Stimulated activated naive CD8-positive, alpha-beta T cell treated with anti-CD3 and anti-CD28 coated beads, Interleukin-15, Interleukin-2, amounts not matched to agents 100 ng/mL and 50 ng/mL, for 24 hours (primary cell): ENCODE measurements around the gene KERA.

ENCODE experiments used
- H3K27ac Mint-ChIP-seq: one replicate; pipeline ENCODE4 v1.8.0; 2021; ENCODE audit warnings: mild to moderate bottlenecking, mixed read lengths
- H3K27me3 Mint-ChIP-seq: one replicate; pipeline ENCODE4 v1.8.0; 2021; ENCODE audit warnings: mixed read lengths
- H3K36me3 Mint-ChIP-seq: one replicate; pipeline ENCODE4 v1.8.0; 2021; ENCODE audit warnings: low read depth, mixed read lengths
- H3K4me1 Mint-ChIP-seq: one replicate; pipeline ENCODE4 v1.8.0; 2021; ENCODE audit warnings: low read depth, mixed read lengths
- H3K4me3 Mint-ChIP-seq: one replicate; pipeline ENCODE4 v1.8.0; 2021; ENCODE audit warnings: mild to moderate bottlenecking, mixed read lengths
- H3K9me3 Mint-ChIP-seq: one replicate; pipeline ENCODE4 v1.8.0; 2021; ENCODE audit warnings: mixed read lengths

The KERA gene

GRCh38 chr12:91056488-91056887 lies 1.3 kb downstream of the KERA start:
- H3K27ac Mint-ChIP-seq, result no peak overlapping the region
- H3K9me3 Mint-ChIP-seq, result no peaks in the 10 kb centered on the region
- no peaks in the 10 kb centered on the region for H3K4me1 Mint-ChIP-seq
- no peaks in the 10 kb centered on the region for H3K36me3 Mint-ChIP-seq
- H3K27me3 Mint-ChIP-seq, result no peaks in the 10 kb centered on the region
- no peak overlapping the region for H3K4me3 Mint-ChIP-seq

- H3K27ac Mint-ChIP-seq, result no peak overlapping the region
- no peak overlapping the region for H3K4me3 Mint-ChIP-seq
- H3K36me3 Mint-ChIP-seq, result no peaks in the 10 kb centered on the region
- H3K4me1 Mint-ChIP-seq, result no peaks in the 10 kb centered on the region
- no peaks in the 10 kb centered on the region for H3K9me3 Mint-ChIP-seq
- no peaks in the 10 kb centered on the region for H3K27me3 Mint-ChIP-seq
Observed at GRCh38 chr12:91055976-91056375, 1.8 kb downstream of the KERA start.

- Mint-ChIP-seq H3K27me3 (no peaks in the 10 kb centered on the region), H3K4me1 (no peaks in the 10 kb centered on the region), H3K36me3 (no peaks in the 10 kb centered on the region), H3K4me3 (no peak overlapping the region), H3K9me3 (no peaks in the 10 kb centered on the region), H3K27ac (no peak overlapping the region)
Observed at GRCh38 chr12:91053951-91054715, 3.7 kb downstream of the KERA start.

GRCh38 chr12:91052026-91052425 lies 5.8 kb downstream of the KERA start:
- Mint-ChIP-seq H3K4me1 (no peaks in the 10 kb centered on the region), H3K36me3 (no peaks in the 10 kb centered on the region), H3K27me3 (no peaks in the 10 kb centered on the region), H3K27ac (no peak overlapping the region), H3K4me3 (no peak overlapping the region), H3K9me3 (no peaks in the 10 kb centered on the region)

- no peaks in the 10 kb centered on the region for H3K36me3 Mint-ChIP-seq
- no peaks in the 10 kb centered on the region for H3K9me3 Mint-ChIP-seq
- H3K27me3 Mint-ChIP-seq, result no peaks in the 10 kb centered on the region
- no peak overlapping the region for H3K27ac Mint-ChIP-seq
- no peak overlapping the region for H3K4me3 Mint-ChIP-seq
- H3K4me1 Mint-ChIP-seq, result no peaks in the 10 kb centered on the region
Observed at GRCh38 chr12:91044586-91044985, 13.2 kb downstream of the KERA start.

GRCh38 chr12:91043408-91043807 lies 14.4 kb downstream of the KERA start:
- Mint-ChIP-seq H3K9me3 (no peaks in the 10 kb centered on the region), H3K27me3 (no peaks in the 10 kb centered on the region), H3K4me1 (no peaks in the 10 kb centered on the region), H3K36me3 (no peaks in the 10 kb centered on the region), H3K4me3 (no peak overlapping the region), H3K27ac (no peak overlapping the region)

- no peak overlapping the region for H3K27ac Mint-ChIP-seq
- H3K4me1 Mint-ChIP-seq, result no peaks in the 10 kb centered on the region
- no peaks in the 10 kb centered on the region for H3K27me3 Mint-ChIP-seq
- no peaks in the 10 kb centered on the region for H3K36me3 Mint-ChIP-seq
- no peaks in the 10 kb centered on the region for H3K9me3 Mint-ChIP-seq
- H3K4me3 Mint-ChIP-seq, result no peak overlapping the region
Observed at GRCh38 chr12:91040096-91040755, 17.6 kb downstream of the KERA start.

GRCh38 chr12:91037276-91037675 lies 20.5 kb downstream of the KERA start:
- Mint-ChIP-seq H3K9me3 (no peaks in the 10 kb centered on the region), H3K27me3 (no peaks in the 10 kb centered on the region), H3K4me1 (no peaks in the 10 kb centered on the region), H3K4me3 (no peak overlapping the region), H3K27ac (no peak overlapping the region), H3K36me3 (no peaks in the 10 kb centered on the region)

GRCh38 chr12:91033251-91033650 lies 24.6 kb downstream of the KERA start:
- Mint-ChIP-seq H3K27ac (no peak overlapping the region), H3K4me1 (no peaks in the 10 kb centered on the region), H3K4me3 (no peak overlapping the region), H3K27me3 (no peaks in the 10 kb centered on the region), H3K36me3 (no peaks in the 10 kb centered on the region), H3K9me3 (no peaks in the 10 kb centered on the region)

GRCh38 chr12:91023326-91024004 lies 34.4 kb downstream of the KERA start:
- Mint-ChIP-seq H3K36me3 (no peaks in the 10 kb centered on the region), H3K4me3 (no peak overlapping the region), H3K4me1 (no peaks in the 10 kb centered on the region), H3K9me3 (no peaks in the 10 kb centered on the region), H3K27me3 (no peaks in the 10 kb centered on the region), H3K27ac (no peak overlapping the region)

GRCh38 chr12:91021076-91021475 lies 36.7 kb downstream of the KERA start:
- Mint-ChIP-seq H3K9me3 (no peaks in the 10 kb centered on the region), H3K27ac (no peak overlapping the region), H3K4me1 (no peaks in the 10 kb centered on the region), H3K36me3 (no peaks in the 10 kb centered on the region), H3K27me3 (no peaks in the 10 kb centered on the region), H3K4me3 (no peak overlapping the region)

- no peaks in the 10 kb centered on the region for H3K4me1 Mint-ChIP-seq
- no peak overlapping the region for H3K27ac Mint-ChIP-seq
- no peak overlapping the region for H3K4me3 Mint-ChIP-seq
- H3K36me3 Mint-ChIP-seq, result no peaks in the 10 kb centered on the region
- H3K27me3 Mint-ChIP-seq, result no peaks in the 10 kb centered on the region
- no peaks in the 10 kb centered on the region for H3K9me3 Mint-ChIP-seq
Observed at GRCh38 chr12:91019455-91019854, 38.4 kb downstream of the KERA start.

- no peaks in the 10 kb centered on the region for H3K4me1 Mint-ChIP-seq
- peaks cover 7% of the 10 kb centered on the region for H3K27me3 Mint-ChIP-seq
- H3K36me3 Mint-ChIP-seq, result no peaks in the 10 kb centered on the region
Observed at GRCh38 chr12:91017511-91018263, 40.1 kb downstream of the KERA start.

GRCh38 chr12:91017043-91017442 lies 40.8 kb downstream of the KERA start:
- no peaks in the 10 kb centered on the region for H3K36me3 Mint-ChIP-seq

More at GRCh38 chr12:91017511-91018263, 40.1 kb downstream of the KERA start:
- no peak overlapping the region for H3K4me3 Mint-ChIP-seq
- no peak overlapping the region for H3K27ac Mint-ChIP-seq
- H3K9me3 Mint-ChIP-seq, result no peaks in the 10 kb centered on the region

More at GRCh38 chr12:91017043-91017442, 40.8 kb downstream of the KERA start:
- Mint-ChIP-seq H3K4me3 (no peak overlapping the region), H3K27me3 (peaks cover 7% of the 10 kb centered on the region), H3K27ac (no peak overlapping the region), H3K9me3 (no peaks in the 10 kb centered on the region), H3K4me1 (no peaks in the 10 kb centered on the region)
